Spinal cord (tissue), 4 donors: ENCODE measurements around the gene ELOVL5. TPM values are rescaled to one million over a fixed set of nuclear protein-coding genes. Genes with fewer than 3 reads are reported as not detected.

Experiments
- polyA plus RNA-seq, 2 donors: library from polyadenylated mRNA; unstranded; fragments of 120-200 nt; gene quantifications; one replicate each; pipeline ENCODE4 v1.2.1, GENCODE V29; 2013; ENCODE audit not compliant: insufficient read length in 2 of 2
- small RNA-seq: library from RNA; depleted of rRNA; stranded (forward); fragments of <200 nt; gene quantifications from one replicate; pipeline ENCODE3, GENCODE V24; 2014; ENCODE audit warnings: low replicate concordance
- total RNA-seq, 2 donors: library from RNA; depleted of rRNA in 1 of 2; stranded (reverse); fragments of 120-200 nt in 1 of 2; fragments of >200 nt in 1 of 2; gene quantifications; one replicate each; pipeline versions ENCODE4 v1.2.3 to v1.2.4, GENCODE V29; 2013 to 2014

The ELOVL5 gene
- total and polyA plus RNA-seq, 4 donors: 65.0 to 99.5 (median 87.6) TPM

Small RNAs within 50 kb of the gene (small RNA-seq; reads per million reads assigned to genes)
- not detected for gene MIR5685
- 0.49 reads per million, percentile 55 among the genes with 10 or more reads in this experiment for gene RNU1-136P

Other genes with a start within 250 kb of the ELOVL5 start
- gene GCM1, start 200.1 kb downstream of the ELOVL5 start, total RNA-seq: under 1 TPM in 1 of 2 donors, not detected in 1; 0.11 TPM
- not detected for gene GCM1, start 200.1 kb downstream of the ELOVL5 start, polyA plus RNA-seq
- gene GCLC, start 196.2 kb upstream of the ELOVL5 start, total RNA-seq: 10 to 100 TPM; 45.1 to 61.5 TPM
- gene GCLC, start 196.2 kb upstream of the ELOVL5 start, polyA plus RNA-seq: 10 to 100 TPM; 31.1 to 32.1 TPM